Measurements from ENCODE around the gene PRR36.
"Not testable (repeated sequence)": the region's sequence is repeated elsewhere in the genome, so short reads cannot be mapped to it uniquely, and the experiment has no call there.

Gene PRR36

DNA sequence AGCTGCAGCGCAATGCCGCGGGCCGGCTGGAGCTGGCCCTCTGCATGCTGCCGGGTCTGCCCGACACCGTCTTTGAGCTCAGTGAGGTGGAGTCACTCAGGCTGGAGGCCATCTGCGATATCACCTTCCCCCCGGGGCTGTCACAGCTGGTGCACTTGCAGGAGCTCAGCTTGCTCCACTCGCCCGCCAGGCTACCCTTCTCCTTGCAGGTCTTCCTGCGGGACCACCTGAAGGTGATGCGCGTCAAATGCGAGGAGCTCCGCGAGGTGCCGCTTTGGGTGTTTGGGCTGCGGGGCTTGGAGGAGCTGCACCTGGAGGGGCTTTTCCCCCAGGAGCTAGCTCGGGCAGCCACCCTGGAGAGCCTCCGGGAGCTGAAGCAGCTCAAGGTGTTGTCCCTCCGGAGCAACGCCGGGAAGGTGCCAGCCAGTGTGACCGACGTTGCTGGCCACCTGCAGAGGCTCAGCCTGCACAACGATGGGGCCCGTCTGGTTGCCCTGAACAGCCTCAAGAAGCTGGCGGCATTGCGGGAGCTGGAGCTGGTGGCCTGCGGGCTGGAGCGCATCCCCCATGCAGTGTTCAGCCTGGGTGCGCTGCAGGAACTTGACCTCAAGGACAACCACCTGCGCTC lies 25.7 kb upstream of the PRR36 start:
- DNase-seq (ENCODE audit: low spot score), result no peak

DNA sequence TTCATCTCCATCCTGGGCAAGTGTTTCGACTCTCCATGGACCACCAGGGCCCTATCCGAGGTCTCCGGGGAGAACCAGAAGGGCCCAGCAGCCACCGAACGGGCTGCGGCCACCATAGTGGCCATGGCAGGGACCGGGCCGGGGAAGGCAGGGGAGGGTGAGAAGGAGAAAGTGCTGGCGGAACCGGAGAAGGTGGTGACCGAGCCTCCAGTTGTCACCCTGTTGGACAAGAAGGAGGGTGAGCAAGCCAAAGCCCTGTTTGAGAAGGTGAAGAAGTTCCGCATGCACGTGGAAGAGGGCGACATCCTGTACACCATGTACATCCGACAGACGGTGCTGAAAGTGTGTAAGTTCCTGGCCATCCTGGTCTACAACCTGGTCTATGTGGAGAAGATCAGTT lies 24.8 kb upstream of the PRR36 start:
- DNase-seq (ENCODE audit: low spot score), result no peak

DNA sequence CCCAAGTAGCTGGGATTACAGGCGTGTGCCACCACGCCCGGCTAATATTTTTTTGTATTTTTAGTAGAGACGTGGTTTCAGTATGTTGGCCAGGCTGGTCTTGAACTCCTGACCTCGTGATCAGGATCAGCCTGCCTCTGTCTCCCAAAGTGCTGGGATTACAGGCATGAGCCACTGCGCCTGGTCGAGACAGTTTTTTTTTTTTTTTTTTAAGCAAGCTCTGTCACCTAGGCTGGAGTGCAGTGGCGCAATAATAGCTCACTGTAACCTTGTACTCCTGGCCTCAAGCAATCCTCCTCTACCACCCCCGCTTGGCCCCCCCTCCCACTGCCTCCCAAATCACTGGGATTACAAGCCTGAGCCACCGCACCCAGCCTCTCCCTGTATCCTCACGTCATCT lies 23.1 kb upstream of the PRR36 start:
- no peak for DNase-seq (ENCODE audit: low spot score)

DNA sequence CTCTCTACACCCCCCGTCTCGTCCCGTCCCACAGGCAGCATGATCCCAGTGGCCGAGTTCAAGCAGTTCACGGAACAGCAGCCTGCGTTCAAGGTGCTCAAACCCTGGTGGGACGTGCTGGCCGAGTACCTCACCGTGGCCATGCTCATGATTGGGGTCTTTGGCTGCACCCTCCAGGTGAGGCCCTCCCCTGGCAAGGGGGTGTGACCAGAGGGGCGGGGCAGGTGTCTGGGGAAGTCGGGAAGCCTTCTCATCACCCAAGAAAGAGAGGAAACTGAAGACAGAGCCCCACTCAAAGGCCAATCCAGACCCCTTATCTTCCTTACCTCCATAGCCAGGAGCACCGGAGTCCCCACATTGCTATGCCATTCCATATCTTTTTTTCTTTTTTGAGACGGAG lies 21.4 kb upstream of the PRR36 start:
- DNase-seq (ENCODE audit: low spot score), result no peak

DNA sequence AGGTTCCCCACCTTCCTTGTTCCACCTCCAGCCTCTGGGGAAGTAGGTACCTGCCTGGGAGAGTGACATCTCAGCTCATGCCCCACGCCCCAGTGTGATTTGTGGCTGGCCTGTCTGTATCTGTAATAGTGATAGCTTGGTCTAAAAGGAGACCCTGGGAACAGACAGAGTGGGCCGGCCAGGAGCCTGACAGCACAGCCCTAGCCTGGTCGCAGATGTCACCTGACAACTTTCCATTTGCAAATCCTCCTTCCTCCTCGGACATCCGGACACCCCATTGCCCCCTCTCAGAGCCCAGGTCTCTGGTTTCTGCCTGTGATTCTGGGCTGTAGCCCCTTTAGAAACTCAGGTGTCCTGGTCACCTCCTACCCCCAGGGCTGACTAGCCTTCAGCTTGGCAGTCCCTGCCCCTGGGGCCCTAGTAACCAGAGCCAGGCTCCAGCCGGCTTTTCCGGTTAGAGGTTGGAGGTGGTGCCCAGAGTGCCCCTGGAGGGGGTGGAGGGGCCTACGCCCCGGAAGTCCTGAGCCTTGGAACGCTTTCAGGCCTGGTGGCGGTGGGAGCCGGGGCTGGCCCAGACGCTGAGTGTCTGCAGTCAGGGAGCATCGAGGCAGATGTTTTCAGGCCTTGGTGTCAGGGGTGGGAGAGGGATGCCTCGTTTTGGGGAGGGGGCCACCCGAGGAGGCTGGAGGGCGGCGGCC lies 20.6 kb upstream of the PRR36 start:
- no peak for DNase-seq (ENCODE audit: low spot score)

DNA sequence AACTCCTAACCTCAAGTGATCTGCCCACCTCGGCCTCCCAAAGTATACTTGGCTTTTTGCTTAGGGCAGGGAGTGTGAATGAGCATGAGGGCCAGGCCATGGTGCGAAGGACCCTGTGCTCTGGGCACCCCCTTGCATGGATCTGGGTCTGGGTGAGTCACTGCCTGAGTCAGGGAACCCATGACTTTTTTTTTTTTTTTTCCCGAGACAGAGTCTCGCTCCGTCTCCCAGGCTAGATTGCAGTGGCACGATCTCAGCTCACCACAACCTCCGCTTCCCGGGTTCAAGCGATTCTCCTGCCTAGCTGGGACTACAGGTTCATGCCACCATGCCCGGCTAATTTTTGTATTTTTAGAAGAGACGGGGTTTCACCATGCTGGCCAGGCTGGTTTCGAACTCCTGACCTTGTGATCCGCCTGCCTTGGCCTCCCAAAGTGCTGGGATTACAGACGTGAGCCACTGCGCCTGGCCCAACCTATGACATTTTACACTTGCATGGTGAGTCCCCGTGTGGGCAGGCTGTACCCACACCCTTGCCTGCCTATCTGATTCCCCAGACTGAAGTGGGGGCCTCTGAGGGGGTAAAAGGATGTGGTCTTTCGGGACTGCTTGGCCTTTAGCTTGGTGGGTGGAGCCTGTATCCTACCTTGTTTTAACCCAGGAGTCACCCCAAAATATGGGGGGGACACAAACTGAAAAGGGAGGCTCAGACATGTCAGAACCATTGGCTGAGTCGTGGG lies 19.3 kb upstream of the PRR36 start:
- not testable (repeated sequence) for DNase-seq (ENCODE audit: low spot score)

DNA sequence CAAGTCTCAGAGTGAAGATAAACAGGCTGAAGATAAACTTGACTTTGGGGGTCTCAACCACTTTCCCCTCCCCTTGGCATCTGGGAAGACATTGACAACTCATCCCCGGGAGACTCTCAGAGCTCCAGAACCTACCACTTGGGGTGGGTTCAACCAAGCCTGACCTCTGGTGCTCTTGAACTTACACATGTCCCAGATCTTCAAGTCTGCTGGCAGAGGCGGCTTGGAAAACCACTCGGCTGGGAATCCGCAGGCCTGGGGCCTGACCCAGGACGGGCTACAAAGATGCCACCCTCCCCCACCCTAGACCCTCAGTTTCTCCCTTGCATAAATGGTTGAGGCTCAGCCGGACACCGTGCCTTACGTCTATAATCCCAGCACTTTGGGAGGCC lies 14.6 kb upstream of the PRR36 start:
- no peak for DNase-seq (ENCODE audit: low spot score)

DNA sequence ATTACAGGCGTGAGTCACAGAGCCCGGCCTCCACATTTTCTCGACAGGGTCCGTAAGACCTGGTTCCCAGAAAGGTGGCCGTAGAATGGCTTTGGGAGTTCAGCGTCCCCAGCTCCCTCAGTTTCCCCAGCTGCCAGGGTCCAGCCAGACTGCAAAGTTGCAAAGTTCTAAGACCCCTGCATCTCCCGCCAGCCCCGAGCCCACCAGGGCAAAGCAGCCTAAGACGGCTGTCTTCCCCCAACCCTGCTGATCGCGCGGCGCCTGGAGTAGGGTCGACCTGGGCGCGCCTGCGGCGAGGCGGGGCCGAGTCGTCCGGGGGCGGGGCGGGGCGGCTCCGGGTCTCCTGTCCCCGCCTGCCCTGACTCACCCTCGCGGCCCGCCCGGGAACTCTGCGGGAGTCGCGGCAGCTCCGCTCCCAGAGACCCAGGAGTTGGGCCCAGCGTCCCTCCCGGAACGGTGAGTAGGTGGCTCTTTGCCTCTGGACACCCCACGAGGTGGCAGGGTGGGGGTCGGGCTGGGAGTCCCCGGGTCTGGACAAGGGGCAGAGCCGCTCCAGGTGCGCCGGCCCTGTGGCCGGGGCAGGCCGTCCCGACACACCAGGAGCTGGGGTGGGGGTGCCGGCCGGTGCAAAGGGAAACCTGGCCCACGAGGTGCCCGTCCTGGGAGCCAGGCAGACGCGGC lies 14.1 kb upstream of the PRR36 start, which contains the start of gene LRRC8E:
TSS of gene LRRC8E (plus strand) at position 366 of the 681 bp plus-strand sequence. CDS start 7,094 bp downstream, outside the sequence.
- DNase-seq (ENCODE audit: low spot score), result no peak

DNA sequence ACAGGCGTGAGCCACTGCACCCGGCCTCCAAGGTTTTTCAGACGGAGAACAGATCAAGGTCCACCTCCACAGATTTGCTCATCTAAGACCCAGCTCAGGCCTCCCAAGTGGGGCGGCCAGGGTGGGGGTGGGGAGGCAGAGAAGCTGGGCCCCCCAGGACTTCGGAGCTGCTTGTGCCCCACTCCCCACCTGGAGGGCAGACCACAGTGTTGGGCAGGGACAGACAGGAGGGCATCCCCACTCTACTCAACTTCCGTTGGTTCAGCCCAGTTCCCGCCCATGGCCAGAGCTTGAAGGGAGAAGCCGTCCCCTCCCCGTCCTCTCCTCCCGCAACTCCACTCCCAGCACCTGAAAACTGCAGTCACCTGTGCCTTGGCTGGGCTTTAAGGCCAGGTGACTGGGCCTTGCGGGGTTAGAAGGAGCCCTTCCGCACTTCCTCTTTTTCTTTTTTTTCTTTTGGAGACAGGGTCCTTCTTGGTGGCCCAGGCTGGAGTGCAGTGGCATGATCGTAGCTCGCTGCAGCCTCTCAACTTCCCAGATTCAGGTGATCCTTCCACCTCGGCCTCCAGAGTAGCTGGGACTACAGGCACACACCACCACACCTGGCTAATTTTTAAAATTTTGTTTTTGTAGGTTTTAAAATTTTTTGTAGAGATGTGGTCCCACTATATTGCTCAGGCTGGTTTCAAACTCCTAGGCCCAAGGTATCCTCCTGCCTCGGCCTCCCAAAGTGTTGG lies 13.4 kb upstream of the PRR36 start:
- no peak for DNase-seq (ENCODE audit: low spot score)

DNA sequence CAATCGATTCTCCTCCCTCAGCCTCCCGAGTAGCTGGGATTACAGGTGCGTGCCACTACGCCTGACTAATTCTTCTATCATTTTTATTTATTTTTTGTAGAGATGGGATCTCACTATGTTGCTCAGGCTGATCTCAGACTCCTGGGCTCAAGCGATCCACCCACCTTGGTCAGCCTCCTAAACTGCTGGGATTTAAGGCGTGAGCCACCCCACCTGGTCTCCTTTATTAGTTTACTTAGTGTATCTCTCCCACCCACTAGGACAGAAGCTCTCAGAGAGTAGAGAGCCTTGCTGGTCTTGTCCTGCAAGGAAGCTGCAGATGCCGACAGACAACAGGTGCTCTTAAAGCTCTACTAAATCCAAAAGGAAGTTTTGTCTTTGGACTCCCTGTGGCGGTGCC lies 11.6 kb upstream of the PRR36 start:
- no peak for DNase-seq (ENCODE audit: low spot score)

DNA sequence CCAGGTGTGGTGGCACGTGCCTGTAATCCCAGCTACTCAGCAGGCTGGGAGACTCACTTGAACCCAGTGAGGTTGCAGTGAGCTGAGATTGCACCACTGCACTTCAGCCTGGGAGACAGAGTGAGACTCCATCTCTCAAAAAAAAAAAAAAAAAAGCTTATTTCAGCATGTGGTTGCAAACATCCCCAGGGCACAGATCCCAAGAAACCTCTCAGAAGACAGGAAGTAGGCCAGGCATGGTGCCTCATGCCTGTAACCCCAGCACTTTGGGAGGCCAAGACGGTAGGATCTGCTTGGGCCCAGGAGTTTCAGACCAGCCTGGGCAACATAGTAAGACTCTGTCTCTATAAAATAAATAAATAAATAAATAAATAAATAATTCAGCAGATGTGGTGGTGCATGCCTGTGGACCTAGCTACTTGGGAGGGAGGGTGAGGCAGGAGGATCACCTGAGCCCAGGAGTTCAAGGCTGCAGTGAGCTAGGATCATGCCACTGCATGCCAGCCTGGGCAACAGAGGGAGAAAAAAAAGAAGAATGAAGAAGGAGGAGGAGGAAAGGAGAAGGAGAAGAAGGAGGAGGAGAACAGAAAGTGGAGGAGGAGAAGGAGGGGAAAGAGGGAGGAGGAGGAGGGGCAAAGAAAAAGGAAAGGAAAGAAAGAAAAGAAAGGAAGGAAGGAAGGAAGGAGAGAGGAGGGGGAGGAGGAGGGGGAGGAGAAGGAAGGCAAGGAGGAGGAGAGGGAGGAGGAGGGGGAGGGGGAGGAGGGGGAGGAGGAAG lies 9.8 kb upstream of the PRR36 start:
- no peak for DNase-seq (ENCODE audit: low spot score)

DNA sequence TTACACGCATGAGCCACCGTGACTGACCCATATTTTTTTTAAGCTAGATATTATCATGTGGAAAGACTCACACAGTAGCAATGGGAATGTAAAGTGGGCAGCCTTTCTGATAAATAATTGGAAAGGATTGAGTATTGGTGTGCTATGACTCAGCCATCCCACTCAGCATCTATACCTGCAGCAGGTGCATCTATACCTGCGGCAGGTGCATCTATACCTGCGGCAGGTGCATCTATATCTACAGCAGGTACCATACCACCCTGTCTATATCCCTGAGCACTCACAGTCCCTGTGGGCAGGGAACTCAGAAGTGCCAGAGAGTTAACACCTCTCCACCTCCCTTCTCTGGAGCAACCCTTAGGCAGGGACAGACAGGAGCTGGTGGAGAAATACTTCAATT lies 8.9 kb upstream of the PRR36 start:
- no peak for DNase-seq (ENCODE audit: low spot score)

DNA sequence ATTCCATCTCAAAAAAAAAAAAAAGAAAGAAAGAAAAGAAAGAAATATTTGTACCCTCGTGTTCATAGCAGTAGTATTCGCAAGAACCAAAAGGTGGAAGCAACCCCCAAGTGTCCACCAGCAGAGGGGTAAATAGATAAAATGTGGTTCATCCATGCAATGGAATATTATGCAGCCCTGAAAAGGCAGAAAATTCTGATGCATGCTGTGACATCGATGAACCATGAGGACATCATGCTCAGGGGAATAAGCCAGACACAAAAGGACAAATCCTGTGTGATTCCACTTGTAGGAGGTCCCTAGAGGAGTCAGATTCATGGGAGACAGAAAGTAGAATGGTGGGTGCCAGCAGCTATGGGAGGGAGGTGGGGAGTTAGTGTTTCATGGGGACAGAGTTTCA lies 7.7 kb upstream of the PRR36 start:
- DNase-seq (ENCODE audit: low spot score), result no peak

DNA sequence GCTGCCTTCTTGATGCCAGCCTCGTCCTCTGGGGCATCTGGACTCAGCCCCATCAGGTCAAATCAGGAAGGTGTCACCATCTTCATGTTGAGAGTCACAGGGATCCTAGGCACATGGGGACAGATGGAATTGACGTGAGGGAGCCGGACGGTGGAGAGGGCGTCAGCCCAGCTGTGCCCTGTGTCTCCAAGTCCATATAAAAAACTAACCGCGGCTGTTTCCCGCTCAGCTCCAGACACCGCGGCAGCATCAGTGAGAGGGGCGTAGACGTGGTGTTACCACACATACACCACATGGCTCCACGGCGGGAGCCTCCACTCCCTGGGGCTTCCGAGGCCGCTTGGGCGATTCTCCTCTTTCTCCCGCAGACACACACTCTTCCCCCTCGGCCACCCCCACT lies 5.6 kb upstream of the PRR36 start:
- DNase-seq (ENCODE audit: low spot score), result no peak

DNA sequence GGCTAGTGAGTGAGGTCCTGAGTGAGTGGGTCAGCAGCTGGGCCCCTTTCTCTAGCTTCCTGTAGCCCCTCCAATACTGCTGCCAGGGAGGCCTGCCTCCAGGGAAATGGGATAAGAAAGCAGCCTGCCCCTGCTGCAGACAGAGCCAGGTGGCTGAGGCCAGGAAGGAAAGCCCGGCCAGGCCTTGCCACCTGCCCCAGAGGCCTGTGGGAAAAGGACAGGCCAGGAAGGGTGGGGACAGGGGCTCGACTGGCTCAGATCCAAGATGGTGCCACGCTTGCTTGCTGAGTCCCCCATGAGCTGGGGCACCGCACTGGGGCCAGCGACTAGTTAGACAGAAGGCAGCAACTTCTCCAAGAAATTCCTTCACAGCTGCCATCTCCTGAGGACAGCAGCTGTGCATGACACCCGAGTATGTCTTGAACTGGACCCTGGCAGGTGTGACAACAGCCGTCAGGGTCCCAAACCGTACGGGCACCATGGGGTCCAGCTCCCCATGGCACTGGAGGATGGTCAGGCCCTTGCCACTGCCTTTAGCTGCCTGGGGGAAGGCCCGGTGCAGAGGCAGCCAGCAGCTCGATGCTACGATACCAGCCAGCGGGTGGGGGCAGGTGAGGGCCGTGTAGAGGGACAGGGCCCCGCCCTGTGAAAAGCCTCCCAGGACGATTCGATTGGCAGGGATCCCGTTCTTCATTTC lies 5.1 kb upstream of the PRR36 start:
- DNase-seq (ENCODE audit: low spot score), result no peak

DNA sequence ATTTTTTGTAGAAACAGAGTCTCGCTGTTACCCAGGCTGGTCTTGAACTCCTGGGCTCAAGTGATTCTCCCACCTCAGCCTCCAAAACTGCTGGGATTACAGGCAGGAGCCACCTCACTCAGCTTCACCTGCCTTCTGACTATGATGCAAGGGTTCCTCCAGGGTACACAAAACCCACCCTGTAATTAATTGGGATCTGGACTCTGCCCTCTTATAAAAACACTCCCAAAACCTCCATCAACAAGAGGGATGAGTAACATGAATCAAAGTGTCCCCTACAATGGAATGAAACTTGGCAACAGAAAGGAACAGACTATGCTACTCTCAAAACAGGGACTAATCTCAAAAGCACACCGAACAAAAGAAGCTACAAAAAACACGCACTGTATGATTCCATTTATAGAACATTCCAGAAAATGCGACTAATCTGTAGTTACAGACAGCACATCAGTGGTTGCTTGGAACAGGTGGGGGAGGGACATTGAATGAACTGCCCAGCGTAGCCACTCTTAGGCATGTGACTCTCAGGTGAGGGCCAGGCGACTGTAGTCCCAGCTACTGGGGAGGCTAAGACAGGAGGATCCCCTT lies 3.2 kb upstream of the PRR36 start:
- no peak for DNase-seq (ENCODE audit: low spot score)

DNA sequence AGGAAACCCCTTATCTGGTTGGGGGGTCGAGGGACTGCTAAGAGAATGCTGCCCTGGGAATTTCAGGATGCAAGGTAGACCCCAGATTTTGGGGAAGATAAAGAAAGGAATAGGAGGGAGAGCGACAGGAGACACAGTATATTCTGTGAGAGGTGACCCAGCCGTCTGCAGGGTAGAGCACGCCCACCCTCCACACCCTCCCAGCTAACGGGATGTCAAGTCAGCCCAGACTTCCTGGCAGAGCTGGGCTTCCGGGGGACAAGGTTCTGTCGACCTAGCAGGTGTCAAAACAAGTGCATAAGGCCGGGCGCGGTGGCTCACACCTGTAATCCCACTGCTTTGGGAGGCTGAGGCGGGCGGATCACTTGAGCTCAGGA lies 695 bp upstream of the PRR36 start:
- DNase-seq (ENCODE audit: low spot score), result no peak

DNA sequence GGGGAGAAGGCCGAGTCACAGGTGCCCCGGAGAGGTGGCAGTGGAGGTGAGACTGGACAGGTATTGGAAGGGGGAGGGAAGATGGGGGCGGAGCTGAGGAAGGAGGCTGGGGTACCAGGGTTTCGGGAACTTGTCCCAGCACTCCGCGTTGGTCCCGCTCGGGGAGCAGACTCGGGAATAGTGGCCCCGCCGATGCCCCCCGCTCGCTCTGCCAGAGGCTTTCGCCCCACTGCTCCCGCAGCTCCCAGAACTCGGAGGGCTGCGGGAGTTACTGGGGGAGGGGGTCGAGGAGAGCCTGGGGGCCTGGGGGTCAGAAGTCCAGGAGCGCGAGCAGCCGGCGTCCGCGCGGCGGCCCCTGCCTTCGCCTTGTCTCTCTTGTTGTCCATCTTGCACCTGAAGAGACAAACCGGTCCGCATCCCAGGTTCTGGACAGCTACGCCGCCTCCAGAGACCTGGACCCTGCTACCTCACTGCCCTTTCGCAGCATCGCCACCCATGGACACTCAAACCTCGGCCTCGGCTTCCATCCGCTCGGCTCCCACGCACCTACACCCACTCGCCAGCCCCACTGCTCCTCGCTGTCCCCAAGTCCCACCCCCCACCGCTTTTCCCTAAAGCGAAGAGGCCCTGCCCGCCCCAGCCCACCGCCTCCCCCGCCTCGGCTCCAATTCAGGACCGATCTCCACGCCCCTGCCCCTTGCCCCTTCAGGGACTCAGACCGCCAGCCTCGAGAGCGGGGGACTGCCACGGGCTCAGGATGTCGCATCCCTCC lies 700 bp downstream of the PRR36 start:
- no peak for DNase-seq (ENCODE audit: low spot score)

Data from putamen (tissue), 1 donor.